Regular cardiac myocyte (primary cell): ENCODE measurements around the gene GADL1. TPM values are rescaled to one million over a fixed set of nuclear protein-coding genes. Genes with fewer than 3 reads are reported as not detected.

ENCODE experiments used
- total RNA-seq: library from RNA; depleted of rRNA; stranded (reverse); fragments of >200 nt; gene quantifications from 2 replicates; pipeline ENCODE4 v1.2.3, GENCODE V29; 2014

GADL1 gene
- under 0.01 TPM in 2 replicates for total RNA-seq

GRCh38 chr3:30894521-30895251, at the start of gene GADL1:
TSS of gene GADL1 (minus strand) at chr3:30894661. CDS start at chr3:30894614, 47 bp downstream.

